Fibroblast of pulmonary artery (primary cell): ENCODE data around the gene DNAJB5.

Source experiments
- DNase-seq: peaks from one replicate; pipeline ENCODE4 v3.0.0-alpha.2; 2010; ENCODE audit warnings: low read depth
- H3K4me3 ChIP-seq: replicated peaks from 2 replicates; pipeline ENCODE4 v1.5.1; 2011; ENCODE audit warnings: low read depth, mild to moderate bottlenecking, control low read depth, low read length, moderate library complexity
- TF ChIP-seq, protein P1 (sequence below): IDR thresholded peaks from 2 replicates; pipeline ENCODE4 v1.5.1; 2011; ENCODE audit warnings: mild to moderate bottlenecking, control low read depth, low read length, inconsistent platforms; ENCODE audit errors: missing control alignments

DNAJB5 gene

DNA sequence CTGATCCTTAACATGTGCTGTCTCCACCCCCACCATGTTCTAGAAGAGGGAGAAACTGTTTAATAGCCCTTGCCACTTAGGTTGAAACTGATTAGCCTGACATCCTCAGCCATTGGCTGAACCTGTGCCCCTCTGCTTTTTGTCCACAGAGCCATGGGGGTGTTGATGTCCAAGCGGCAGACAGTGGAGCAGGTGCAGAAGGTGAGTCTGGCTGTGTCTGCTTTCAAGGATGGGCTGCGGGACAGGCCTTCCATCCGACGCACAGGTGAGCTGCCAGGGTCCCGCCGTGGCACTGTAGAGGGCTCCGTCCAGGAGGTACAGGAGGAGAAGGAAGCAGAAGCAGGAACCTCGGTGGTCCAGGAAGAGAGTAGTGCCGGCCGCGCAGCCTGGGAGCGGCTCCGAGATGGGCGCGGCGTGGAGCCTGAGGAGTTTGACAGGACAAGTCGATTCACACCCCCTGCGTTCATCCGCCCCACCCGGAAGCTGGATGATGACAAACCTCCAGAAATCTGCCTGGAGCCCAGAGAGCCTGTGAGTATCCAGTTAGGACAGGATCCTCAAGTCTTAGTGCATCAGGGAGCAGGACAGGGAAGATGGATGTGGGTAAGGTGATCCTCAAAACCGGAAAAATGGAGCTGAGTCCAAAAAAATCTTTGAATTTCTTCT lies 18.3 kb upstream of the DNAJB5 start:
- DNase-seq, result no peak
- TF ChIP-seq, protein P1, sequence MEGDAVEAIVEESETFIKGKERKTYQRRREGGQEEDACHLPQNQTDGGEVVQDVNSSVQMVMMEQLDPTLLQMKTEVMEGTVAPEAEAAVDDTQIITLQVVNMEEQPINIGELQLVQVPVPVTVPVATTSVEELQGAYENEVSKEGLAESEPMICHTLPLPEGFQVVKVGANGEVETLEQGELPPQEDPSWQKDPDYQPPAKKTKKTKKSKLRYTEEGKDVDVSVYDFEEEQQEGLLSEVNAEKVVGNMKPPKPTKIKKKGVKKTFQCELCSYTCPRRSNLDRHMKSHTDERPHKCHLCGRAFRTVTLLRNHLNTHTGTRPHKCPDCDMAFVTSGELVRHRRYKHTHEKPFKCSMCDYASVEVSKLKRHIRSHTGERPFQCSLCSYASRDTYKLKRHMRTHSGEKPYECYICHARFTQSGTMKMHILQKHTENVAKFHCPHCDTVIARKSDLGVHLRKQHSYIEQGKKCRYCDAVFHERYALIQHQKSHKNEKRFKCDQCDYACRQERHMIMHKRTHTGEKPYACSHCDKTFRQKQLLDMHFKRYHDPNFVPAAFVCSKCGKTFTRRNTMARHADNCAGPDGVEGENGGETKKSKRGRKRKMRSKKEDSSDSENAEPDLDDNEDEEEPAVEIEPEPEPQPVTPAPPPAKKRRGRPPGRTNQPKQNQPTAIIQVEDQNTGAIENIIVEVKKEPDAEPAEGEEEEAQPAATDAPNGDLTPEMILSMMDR, result no peak
- H3K4me3 ChIP-seq, result no peak overlapping the region

DNA sequence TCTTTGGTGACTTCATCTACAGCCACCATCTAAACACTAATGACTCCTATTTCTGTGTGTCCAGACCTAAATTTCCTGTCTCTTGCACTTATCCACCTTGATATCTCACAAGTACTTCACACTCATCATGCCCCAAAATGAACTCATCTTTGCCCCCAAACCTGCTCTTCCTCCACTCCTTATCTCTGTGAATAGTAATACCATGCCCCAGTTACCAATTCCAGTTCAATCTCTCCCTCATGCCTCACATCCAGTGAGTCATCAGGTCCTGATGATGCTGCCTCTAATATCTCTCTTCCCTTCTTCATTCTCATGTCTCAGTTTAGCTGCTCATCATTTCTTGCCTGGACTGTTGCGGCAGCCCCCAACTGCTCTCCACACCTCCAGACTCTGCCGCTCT lies 14.9 kb upstream of the DNAJB5 start:
- H3K4me3 ChIP-seq, result no peak overlapping the region
- TF ChIP-seq, protein P1, result no peak
- DNase-seq, result no peak

DNA sequence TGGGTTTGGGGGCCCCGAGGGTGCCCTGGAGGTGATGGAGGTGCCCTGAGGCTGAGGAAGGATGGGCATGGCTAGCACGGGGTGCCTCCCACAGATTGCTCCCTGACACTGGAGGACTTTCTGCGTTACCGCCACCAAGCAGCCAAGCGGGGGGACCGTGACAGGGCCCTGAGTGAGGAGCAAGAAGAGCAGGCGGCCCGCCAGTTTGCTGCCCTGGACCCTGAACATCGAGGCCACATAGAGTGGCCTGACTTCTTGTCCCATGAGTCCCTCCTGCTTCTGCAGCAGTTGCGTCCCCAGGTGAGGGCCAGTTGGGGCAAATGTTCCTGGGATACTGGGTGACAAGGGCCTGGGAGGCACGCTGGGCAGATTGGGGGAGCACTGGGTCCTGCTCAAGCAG lies 13.1 kb upstream of the DNAJB5 start:
- no peak for DNase-seq
- TF ChIP-seq, protein P1, result no peak
- no peak overlapping the region for H3K4me3 ChIP-seq

DNA sequence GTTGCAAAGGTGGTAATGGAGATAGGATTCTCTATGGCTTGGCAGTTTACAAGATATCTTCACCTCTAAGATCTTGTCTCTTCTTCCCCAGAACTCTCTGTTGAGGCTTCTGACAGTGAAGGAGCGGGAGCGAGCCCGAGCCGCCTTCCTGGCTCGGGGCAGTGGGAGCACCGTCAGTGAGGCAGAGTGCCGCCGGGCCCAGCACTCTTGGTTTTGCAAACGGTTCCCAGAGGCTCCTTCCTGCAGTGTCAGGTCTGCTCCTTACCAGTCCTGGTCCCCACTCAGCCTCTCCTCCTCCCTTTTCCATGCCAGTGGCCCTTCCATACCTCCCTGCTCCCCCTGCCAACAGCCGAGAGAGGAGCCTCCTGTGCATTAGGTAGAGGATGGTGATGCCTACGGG lies 12.6 kb upstream of the DNAJB5 start:
- H3K4me3 ChIP-seq, result no peak overlapping the region
- no peak for DNase-seq
- TF ChIP-seq, protein P1, result no peak

DNA sequence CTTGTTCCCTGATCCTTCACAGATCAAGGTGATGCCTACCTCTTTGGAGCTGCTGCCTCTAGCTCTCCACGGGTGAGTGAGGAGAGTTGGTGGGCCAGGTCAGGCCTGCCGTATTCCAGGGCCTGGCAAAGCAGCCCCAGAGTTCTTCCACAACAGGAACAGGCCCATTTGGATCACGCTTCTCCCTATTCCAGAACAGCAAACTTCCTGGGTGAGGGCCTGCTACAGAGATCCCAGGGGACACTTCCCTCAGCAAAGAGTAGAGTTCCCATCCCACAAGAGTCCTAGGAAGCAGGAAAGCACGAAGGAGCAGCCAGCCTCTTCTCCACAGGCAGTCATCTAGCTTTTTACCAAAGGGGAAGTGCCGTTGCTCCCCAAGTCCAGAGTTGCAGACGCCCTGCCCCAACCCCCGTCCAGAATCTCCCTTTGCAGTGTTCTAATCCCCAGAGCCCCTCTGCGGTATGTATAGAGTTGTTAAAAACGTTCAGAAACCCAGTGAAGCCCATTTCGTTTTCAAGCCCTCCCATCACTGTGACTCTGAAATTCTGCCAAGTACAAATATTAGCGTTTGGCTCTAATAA lies 9.3 kb upstream of the DNAJB5 start:
- H3K4me3 ChIP-seq, result no peak overlapping the region
- TF ChIP-seq, protein P1, result no peak
- DNase-seq, result no peak

DNA sequence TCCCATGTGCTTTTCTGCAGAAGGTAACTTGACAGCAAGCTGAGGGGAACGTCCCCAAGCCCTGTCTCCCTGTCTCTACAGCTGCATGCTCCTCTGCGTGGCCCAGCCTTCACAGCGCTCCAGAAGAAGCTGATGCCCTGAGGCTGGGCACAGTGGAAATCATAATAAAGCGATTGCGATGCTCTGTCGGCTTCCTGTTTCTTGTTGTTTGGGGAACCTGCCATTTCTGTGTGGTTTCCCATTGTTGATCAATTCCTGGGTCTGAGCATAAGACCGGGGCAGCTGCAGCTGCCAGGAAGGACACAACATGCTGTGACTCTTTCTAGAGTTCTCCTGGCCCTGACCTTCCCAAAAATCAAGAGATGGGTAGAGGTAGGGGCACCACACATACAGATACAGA lies 7.2 kb upstream of the DNAJB5 start:
- TF ChIP-seq, protein P1, result no peak
- H3K4me3 ChIP-seq, result no peak overlapping the region
- no peak for DNase-seq

DNA sequence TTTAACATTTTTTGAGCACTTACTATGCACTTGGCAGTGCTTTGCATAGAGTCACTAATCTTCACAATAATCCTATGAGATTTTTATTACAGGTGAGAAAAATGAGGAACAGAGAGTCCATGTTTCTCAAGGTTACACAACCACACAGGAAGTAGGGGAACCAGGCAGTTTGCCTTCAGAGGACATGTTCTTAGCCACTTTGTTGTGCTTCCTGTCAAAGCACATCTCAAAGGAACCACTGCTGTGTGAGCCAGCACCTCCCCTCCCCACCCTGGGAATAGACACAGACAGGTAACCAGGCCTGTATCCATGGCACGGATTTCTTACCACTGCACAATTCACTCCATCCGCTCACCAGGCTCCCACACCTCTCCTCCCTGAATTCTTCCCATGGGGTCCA lies 6.3 kb upstream of the DNAJB5 start:
- TF ChIP-seq, protein P1, result no peak
- no peak for DNase-seq
- no peak overlapping the region for H3K4me3 ChIP-seq
